ENCODE data around the gene DOCK2. TPM values are rescaled to one million over a fixed set of nuclear protein-coding genes. Genes with fewer than 3 reads are reported as not detected.

Gene DOCK2
- total RNA-seq, 1 experiment from 2014 or later, result 4.6 TPM

- TF ChIP-seq USF2 (CRISPR knock-in tag; IDR thresholded peaks at IDR 0.05) (no peak), ZNF138 (CRISPR knock-in tag; conservative IDR thresholded peaks at IDR 0.05) (no peak), KAT7 (CRISPR knock-in tag; IDR thresholded peaks at IDR 0.05; ENCODE audit: borderline replicate concordance) (no peak), ELF4 (CRISPR knock-in tag; IDR thresholded peaks at IDR 0.05; ENCODE audit: low read depth) (no peak), NR2C2 (CRISPR knock-in tag; IDR thresholded peaks at IDR 0.05) (no peak)
- TF ChIP-seq, protein P1, sequence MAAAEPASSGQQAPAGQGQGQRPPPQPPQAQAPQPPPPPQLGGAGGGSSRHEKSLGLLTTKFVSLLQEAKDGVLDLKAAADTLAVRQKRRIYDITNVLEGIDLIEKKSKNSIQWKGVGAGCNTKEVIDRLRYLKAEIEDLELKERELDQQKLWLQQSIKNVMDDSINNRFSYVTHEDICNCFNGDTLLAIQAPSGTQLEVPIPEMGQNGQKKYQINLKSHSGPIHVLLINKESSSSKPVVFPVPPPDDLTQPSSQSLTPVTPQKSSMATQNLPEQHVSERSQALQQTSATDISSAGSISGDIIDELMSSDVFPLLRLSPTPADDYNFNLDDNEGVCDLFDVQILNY (CRISPR knock-in tag; IDR thresholded peaks at IDR 0.05), result no peak
Measured at GRCh38 chr5:169923988-169924387, 286.9 kb downstream of the DOCK2 start (continued).

GRCh38 chr5:169933127-169933526, 296.1 kb downstream of the DOCK2 start:
- Mint-ChIP-seq H3K36me3 (no peaks in the 10 kb centered on the region), H3K4me3 (no peak overlapping the region), H3K4me1 (peaks cover 5% of the 10 kb centered on the region), H3K9me3 (no peaks in the 10 kb centered on the region), H3K27me3 (ENCODE audit: low read depth) (no peaks in the 10 kb centered on the region), H3K27ac (no peak overlapping the region)
- CTCF ChIA-PET, result no interaction called here
- POLR2A ChIA-PET, result interaction anchor here (0.6 kb wide), 1 partner anchor 37 kb away, joined by 3 read pairs; no protein-coding TSS in a partner anchor
- no peak for ATAC-seq
- no peak for DNase-seq (ENCODE audit: low spot score)
- TF ChIP-seq JUN (CRISPR knock-in tag; IDR thresholded peaks at IDR 0.05) (no peak), HMGXB4 (CRISPR knock-in tag; IDR thresholded peaks at IDR 0.05) (no peak), GABPB1 (CRISPR knock-in tag; IDR thresholded peaks at IDR 0.05) (no peak), ELF4 (CRISPR knock-in tag; IDR thresholded peaks at IDR 0.05; ENCODE audit: low read depth) (no peak), NFATC4 (CRISPR knock-in tag; IDR thresholded peaks at IDR 0.05) (no peak), FOXK1 (CRISPR knock-in tag; IDR thresholded peaks at IDR 0.05) (no peak), ZNF317 (CRISPR knock-in tag; IDR thresholded peaks at IDR 0.05; ENCODE audit: borderline replicate concordance, low read depth) (no peak)

- POLR2A ChIA-PET, result no interaction called here
- H3K9me3 Mint-ChIP-seq, result no peaks in the 10 kb centered on the region
- CTCF ChIA-PET, result no interaction called here
- TF ChIP-seq ZNF671 (CRISPR knock-in tag; IDR thresholded peaks at IDR 0.05) (no peak), ATF1 (CRISPR knock-in tag; IDR thresholded peaks at IDR 0.05) (no peak)
- peaks cover 5% of the 10 kb centered on the region for H3K4me1 Mint-ChIP-seq
- no peak overlapping the region for H3K4me3 Mint-ChIP-seq
- no peak for DNase-seq (ENCODE audit: low spot score)
- no peaks in the 10 kb centered on the region for H3K27me3 Mint-ChIP-seq (ENCODE audit: low read depth)
- no peak for ATAC-seq
- H3K36me3 Mint-ChIP-seq, result no peaks in the 10 kb centered on the region
- no peak overlapping the region for H3K27ac Mint-ChIP-seq
Measured at GRCh38 chr5:169933616-169934015, 296.5 kb downstream of the DOCK2 start.

- POLR2A ChIA-PET, result no interaction called here
- TF ChIP-seq ZMAT4 (CRISPR knock-in tag; IDR thresholded peaks at IDR 0.05), result no peak
- no peak for TF ChIP-seq NR1H2 (CRISPR knock-in tag; IDR thresholded peaks at IDR 0.05)
- TF ChIP-seq ZSCAN18 (CRISPR knock-in tag; IDR thresholded peaks at IDR 0.05), result no peak
- no peak for TF ChIP-seq GTF2I (CRISPR knock-in tag; conservative IDR thresholded peaks at IDR 0.05)
- no peak for TF ChIP-seq RELA (CRISPR knock-in tag; IDR thresholded peaks at IDR 0.05; ENCODE audit: borderline replicate concordance)
- TF ChIP-seq, protein P2, sequence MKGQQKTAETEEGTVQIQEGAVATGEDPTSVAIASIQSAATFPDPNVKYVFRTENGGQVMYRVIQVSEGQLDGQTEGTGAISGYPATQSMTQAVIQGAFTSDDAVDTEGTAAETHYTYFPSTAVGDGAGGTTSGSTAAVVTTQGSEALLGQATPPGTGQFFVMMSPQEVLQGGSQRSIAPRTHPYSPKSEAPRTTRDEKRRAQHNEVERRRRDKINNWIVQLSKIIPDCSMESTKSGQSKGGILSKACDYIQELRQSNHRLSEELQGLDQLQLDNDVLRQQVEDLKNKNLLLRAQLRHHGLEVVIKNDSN (CRISPR knock-in tag; IDR thresholded peaks at IDR 0.05), result no peak
- no peak for TF ChIP-seq ZNF219 (CRISPR knock-in tag; IDR thresholded peaks at IDR 0.05; ENCODE audit: borderline replicate concordance)
- no peak for TF ChIP-seq TEAD4 (CRISPR knock-in tag; IDR thresholded peaks at IDR 0.05)
- TF ChIP-seq, protein P3, sequence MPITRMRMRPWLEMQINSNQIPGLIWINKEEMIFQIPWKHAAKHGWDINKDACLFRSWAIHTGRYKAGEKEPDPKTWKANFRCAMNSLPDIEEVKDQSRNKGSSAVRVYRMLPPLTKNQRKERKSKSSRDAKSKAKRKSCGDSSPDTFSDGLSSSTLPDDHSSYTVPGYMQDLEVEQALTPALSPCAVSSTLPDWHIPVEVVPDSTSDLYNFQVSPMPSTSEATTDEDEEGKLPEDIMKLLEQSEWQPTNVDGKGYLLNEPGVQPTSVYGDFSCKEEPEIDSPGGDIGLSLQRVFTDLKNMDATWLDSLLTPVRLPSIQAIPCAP (CRISPR knock-in tag; IDR thresholded peaks at IDR 0.05), result no peak
- no peak for TF ChIP-seq GABPB1 (CRISPR knock-in tag; IDR thresholded peaks at IDR 0.05)
- no peak for TF ChIP-seq JUN (CRISPR knock-in tag; IDR thresholded peaks at IDR 0.05)
- Mint-ChIP-seq H3K4me3 (no peak overlapping the region), H3K9me3 (no peaks in the 10 kb centered on the region), H3K27ac (no peak overlapping the region), H3K36me3 (no peaks in the 10 kb centered on the region), H3K27me3 (ENCODE audit: low read depth) (no peaks in the 10 kb centered on the region), H3K4me1 (peaks cover 5% of the 10 kb centered on the region)
- DNase-seq (ENCODE audit: low spot score) (no peak), ATAC-seq (no peak)
- CTCF ChIA-PET, result interaction anchor here (0.9 kb wide), 1 partner anchor 46 kb away, joined by 3 read pairs; no protein-coding TSS in a partner anchor
Measured at GRCh38 chr5:169934990-169935389, 297.9 kb downstream of the DOCK2 start.

Measured in WTC11 (cell line).